ENCODE measurements around the gene CFAP299. TPM values are rescaled to one million over a fixed set of nuclear protein-coding genes. Genes with fewer than 3 reads are reported as not detected.

CFAP299 gene
- polyA plus RNA-seq, 1 experiment, result 1.4 TPM

GRCh38 chr4:80307183-80307735 lies 28.3 kb upstream of the CFAP299 start:
- Histone ChIP-seq H3K4me3 (ENCODE audit: low read depth, low read length) (no peak overlapping the region), H3K27me3 (ENCODE audit: control insufficient read depth, insufficient read depth, low read length) (no peaks in the 10 kb centered on the region), H3K27ac (ENCODE audit: low read depth, low read length) (no peak overlapping the region), H3K9me3 (ENCODE audit: control insufficient read depth, insufficient read depth, low read length) (peaks cover 7% of the 10 kb centered on the region)
- ChIA-PET POLR2A (interaction anchor here (1.4 to 1.8 kb wide), 3 partner anchors 12 to 41 kb away, joined by 3 to 13 read pairs (median 3); partner anchors contain the start of gene FGF5), CTCF (interaction anchor here (0.9 to 1.4 kb wide), 4 partner anchors 16 to 92 kb away, joined by 3 to 7 read pairs (median 3); partner anchors contain the start of gene CFAP299)
- DNase-seq (ENCODE audit: low read depth, low spot score), result no peak
- TF ChIP-seq CTCF (IDR thresholded peaks at IDR 0.05; ENCODE audit: low read depth, low read length), result no peak

- ChIA-PET CTCF (interaction anchor here (0.7 to 1.4 kb wide), 5 partner anchors 15 to 92 kb away, joined by 3 to 7 read pairs (median 3); no protein-coding TSS in a partner anchor), POLR2A (interaction anchor here (0.7 to 1.8 kb wide), 4 partner anchors 12 to 70 kb away, joined by 3 to 13 read pairs (median 4); partner anchors contain the start of gene FGF5)
- Histone ChIP-seq H3K27me3 (ENCODE audit: control insufficient read depth, insufficient read depth, low read length) (no peaks in the 10 kb centered on the region), H3K27ac (ENCODE audit: low read depth, low read length) (peak overlapping the region; percentile 54), H3K4me3 (ENCODE audit: low read depth, low read length) (peak overlapping the region; percentile 41), H3K9me3 (ENCODE audit: control insufficient read depth, insufficient read depth, low read length) (peaks cover 2% of the 10 kb centered on the region)
- TF ChIP-seq CTCF (IDR thresholded peaks at IDR 0.05; ENCODE audit: low read depth, low read length), result no peak
- DNase-seq (ENCODE audit: low read depth, low spot score), result no peak
These were observed 27.6 kb upstream of the CFAP299 start for GRCh38 chr4:80307774-80308465.

- no peak for TF ChIP-seq CTCF (IDR thresholded peaks at IDR 0.05; ENCODE audit: low read depth, low read length)
- CTCF ChIA-PET, result interaction anchor here (0.7 to 1.4 kb wide), 4 partner anchors 15 to 93 kb away, joined by 3 to 7 read pairs (median 3); no protein-coding TSS in a partner anchor
- peak overlapping the region; percentile 54 for H3K27ac ChIP-seq (ENCODE audit: low read depth, low read length)
- DNase-seq (ENCODE audit: low read depth, low spot score), result no peak
- no peak overlapping the region for H3K4me3 ChIP-seq (ENCODE audit: low read depth, low read length)
- no peaks in the 10 kb centered on the region for H3K9me3 ChIP-seq (ENCODE audit: control insufficient read depth, insufficient read depth, low read length)
- POLR2A ChIA-PET, result interaction anchor here (0.7 to 1.8 kb wide), 4 partner anchors 13 to 70 kb away, joined by 3 to 13 read pairs (median 4); partner anchors contain the start of gene FGF5
- H3K27me3 ChIP-seq (ENCODE audit: control insufficient read depth, insufficient read depth, low read length), result no peaks in the 10 kb centered on the region
These were observed 27.1 kb upstream of the CFAP299 start for GRCh38 chr4:80308466-80308822.

GRCh38 chr4:80309294-80310004 lies 26.1 kb upstream of the CFAP299 start:
- Histone ChIP-seq H3K27me3 (ENCODE audit: control insufficient read depth, insufficient read depth, low read length) (no peaks in the 10 kb centered on the region), H3K9me3 (ENCODE audit: control insufficient read depth, insufficient read depth, low read length) (no peaks in the 10 kb centered on the region), H3K4me3 (ENCODE audit: low read depth, low read length) (no peak overlapping the region), H3K27ac (ENCODE audit: low read depth, low read length) (peak overlapping the region; percentile 80)
- DNase-seq (ENCODE audit: low read depth, low spot score), result peak; percentile 77
- ChIA-PET POLR2A (no interaction called here), CTCF (interaction anchor here (1.4 kb wide), 1 partner anchor 93 kb away, joined by 4 read pairs; no protein-coding TSS in a partner anchor)
- TF ChIP-seq CTCF (IDR thresholded peaks at IDR 0.05; ENCODE audit: low read depth, low read length), result no peak
